ENCODE measurements around the gene PIAS4.

PIAS4 gene

GRCh38 chr19:4077800-4078684 lies 70.5 kb downstream of the PIAS4 start:
- no peak for DNase-seq (ENCODE audit: low spot score)

- no peak for DNase-seq (ENCODE audit: low spot score)
Measured at GRCh38 chr19:4080473-4080872, 72.9 kb downstream of the PIAS4 start.

- no peak for DNase-seq (ENCODE audit: low spot score)
Measured at GRCh38 chr19:4081441-4082129, 74.0 kb downstream of the PIAS4 start.

- no peak for DNase-seq (ENCODE audit: low spot score)
Measured at GRCh38 chr19:4082172-4082571, 74.6 kb downstream of the PIAS4 start.

GRCh38 chr19:4083677-4084546 lies 76.4 kb downstream of the PIAS4 start:
- no peak for DNase-seq (ENCODE audit: low spot score)

GRCh38 chr19:4084547-4084877 lies 77.0 kb downstream of the PIAS4 start:
- DNase-seq (ENCODE audit: low spot score): no peak

GRCh38 chr19:4086411-4086867 lies 78.9 kb downstream of the PIAS4 start:
- DNase-seq (ENCODE audit: low spot score): no peak

- no peak for DNase-seq (ENCODE audit: low spot score)
Measured at GRCh38 chr19:4087787-4088679, 80.5 kb downstream of the PIAS4 start.

GRCh38 chr19:4088975-4089374 lies 81.4 kb downstream of the PIAS4 start:
- DNase-seq (ENCODE audit: low spot score): no peak

All from LoVo (cell line).